Cardiac septum (tissue), 1 donor: ENCODE data around the gene TBX15. TPM values are rescaled to one million over a fixed set of nuclear protein-coding genes. Genes with fewer than 3 reads are reported as not detected.

ENCODE experiments used
- DNase-seq: peaks from one replicate; pipeline ENCODE4 v3.0.0-alpha.2; 2020; ENCODE audit warnings: low spot score
- intact Hi-C: fragments of 100-400 bp; cut with DNase I; formaldehyde crosslinking; loops from one replicate; pipeline ENCODE4 v1.14.0; 2022
- total RNA-seq: library from RNA; stranded (reverse); fragmentation: NEBNext Ultra II Directional; extraction: Animal tissue kit (Norgen Biotek cat#: 25700); gene quantifications from one replicate; pipeline ENCODE4 v1.2.1, GENCODE V29; 2021
- donor health status: DM: no; HTN: no; CAD: no.

TBX15 gene
- total RNA-seq, 1 donor from 2014 or later = 1.1 TPM

GRCh38 chr1:119003413-119004128, 15.4 kb upstream of the TBX15 start:
- no peak for DNase-seq
- intact Hi-C loops = loop anchor here (10.0 kb wide), 1 partner anchor 779 kb away; no protein-coding TSS in a partner anchor

DNA sequence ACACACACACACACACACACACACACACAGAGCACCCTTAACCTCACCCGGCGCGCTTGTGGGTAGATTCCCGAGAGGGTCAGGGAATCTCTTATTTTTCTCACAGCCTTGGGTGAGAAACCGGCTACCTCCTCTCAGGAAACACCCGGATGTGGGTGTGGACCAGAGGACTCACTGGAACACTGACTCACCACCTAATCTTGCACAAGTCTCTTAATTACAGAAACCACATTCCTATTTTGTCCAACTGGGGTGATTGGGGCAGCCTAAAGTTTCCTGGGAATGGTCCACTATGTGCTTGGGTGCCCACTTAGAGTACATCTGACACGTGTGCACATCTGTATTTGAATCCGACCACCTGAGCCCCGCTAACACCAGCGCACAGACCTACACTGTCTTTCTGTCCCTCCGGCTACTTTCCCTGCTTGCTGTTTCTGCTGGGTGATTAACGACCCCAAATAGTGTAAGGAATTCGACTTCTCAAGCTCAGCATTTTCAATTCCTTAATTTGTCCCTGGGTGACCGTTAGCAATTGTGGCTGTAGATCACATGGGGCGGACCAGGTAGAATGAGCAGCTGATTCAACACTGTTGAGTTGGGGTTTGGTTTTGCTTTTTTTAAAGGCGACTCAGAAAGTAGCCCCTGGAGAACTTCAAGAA, 14.0 kb upstream of the TBX15 start:
- intact Hi-C loops = loop anchor here (10.0 kb wide), 1 partner anchor 777 kb away; no protein-coding TSS in a partner anchor
- DNase-seq = no peak

DNA sequence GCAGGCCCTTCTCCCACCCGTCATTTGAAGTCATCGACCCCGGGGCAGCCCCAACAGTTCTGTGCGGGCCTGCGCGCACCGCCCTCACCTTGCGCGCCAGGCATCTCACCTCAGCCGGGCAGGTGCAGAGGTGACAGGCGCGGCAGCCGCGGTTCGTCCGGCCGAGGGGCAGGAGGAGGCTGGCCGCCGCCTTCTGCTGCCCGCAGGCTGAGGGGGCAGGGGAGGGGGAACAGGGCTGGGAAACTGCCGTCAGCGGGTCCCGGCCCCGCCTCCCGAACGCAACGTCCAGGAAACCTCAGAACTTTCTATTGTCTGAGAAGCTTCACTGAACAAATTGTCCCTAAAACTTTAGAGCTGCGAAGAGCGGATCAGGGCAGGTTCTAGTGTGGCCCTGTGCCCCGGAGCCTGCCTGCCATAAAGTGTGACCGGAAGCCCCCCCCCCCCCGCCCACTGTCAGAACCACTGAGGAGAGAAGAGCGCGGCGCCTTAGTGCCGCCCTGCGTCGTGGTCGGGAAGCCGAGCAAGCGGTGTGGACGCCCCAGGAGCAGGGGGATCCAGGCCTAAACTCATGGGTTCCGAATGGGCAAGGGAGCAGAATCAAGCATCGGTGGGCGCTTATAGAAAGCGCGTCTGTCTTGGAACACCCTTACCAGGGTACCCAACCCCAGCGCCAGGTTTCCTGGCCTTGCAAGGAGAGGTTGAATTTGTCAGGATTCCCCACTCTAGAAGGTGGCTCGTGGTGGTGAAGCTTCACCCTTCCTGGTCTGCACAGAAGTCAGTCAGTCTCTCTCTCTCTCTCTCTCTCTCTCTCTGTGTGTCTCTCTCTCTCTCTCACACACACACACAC, 13.3 kb upstream of the TBX15 start:
- intact Hi-C loops = loop anchor here (10.0 kb wide), 1 partner anchor 777 kb away; no protein-coding TSS in a partner anchor
- no peak for DNase-seq

DNA sequence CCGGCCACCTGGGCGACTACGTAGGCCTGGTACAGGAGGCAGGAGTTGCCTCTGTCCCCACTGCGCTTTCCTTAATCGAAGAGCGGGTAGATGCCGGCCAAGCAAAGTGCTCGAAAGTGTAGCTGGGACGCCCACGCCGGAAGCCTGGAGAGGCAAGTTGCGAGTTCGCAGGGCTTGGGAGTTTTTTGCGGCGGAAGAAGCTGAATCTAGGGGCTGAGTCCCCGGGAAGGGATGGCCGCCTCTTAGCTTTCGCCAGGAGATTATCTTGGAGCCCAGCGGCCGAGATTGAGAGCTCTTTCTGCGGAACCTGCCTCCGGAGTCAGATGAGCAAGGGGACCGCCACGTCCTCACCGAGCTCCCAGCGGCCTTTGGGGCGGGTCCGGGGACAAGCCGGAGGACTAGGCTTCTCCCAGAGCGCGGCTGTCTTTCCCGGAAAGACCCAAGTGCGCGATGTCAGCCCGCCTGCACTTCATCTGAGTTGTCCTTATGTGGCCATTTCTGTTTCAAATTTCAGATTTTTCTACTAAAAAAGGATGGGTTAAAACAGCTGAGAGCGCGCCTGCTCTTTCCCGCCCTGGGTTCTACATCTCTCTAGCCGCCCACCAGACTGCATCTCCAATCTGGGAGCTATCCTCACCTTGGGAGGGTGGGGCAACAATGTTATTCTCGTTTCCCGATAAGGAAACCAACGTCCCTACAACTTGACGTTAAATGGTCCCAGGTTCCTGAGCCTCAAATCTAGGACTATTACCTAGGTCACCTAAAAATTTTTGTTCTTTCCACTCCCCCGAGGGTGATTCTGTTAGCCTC, 12.4 kb upstream of the TBX15 start:
- intact Hi-C loops = loop anchor here (10.0 kb wide), 1 partner anchor 776 kb away; no protein-coding TSS in a partner anchor
- no peak for DNase-seq

GRCh38 chr1:118999348-119000071, 11.4 kb upstream of the TBX15 start:
- intact Hi-C loops = loop anchor here (10.0 kb wide), 1 partner anchor 775 kb away; no protein-coding TSS in a partner anchor

DNA sequence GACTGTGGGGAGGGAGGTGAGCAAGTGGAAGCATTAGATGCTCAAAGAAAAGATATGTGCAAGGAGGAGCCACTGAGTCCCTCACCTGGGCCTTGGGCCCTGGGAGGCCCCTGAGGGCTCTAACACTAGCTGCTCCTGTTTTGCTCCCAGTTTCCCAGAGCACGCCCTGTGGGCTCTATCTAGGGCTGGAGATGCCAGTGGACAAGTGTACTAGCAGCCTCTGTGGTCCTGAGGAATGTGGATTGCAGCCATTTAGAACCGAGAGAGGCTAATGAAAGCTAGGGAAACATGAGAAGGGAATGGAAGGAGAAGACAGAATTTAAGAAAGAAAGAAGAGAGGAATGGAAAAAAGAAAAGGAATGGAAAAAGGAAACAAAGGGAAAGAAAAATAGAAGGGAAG, 10.0 kb upstream of the TBX15 start:
- DNase-seq = no peak
- intact Hi-C loops = no loop called here

More at GRCh38 chr1:118999348-119000071, 11.4 kb upstream of the TBX15 start:
- DNase-seq = no peak

- DNase-seq = no peak
- intact Hi-C loops = no loop called here
These were observed 9.1 kb upstream of the TBX15 start for GRCh38 chr1:118997225-118997624.

- DNase-seq = no peak
- intact Hi-C loops = no loop called here
These were observed 7.3 kb upstream of the TBX15 start for GRCh38 chr1:118995312-118996016.

DNA sequence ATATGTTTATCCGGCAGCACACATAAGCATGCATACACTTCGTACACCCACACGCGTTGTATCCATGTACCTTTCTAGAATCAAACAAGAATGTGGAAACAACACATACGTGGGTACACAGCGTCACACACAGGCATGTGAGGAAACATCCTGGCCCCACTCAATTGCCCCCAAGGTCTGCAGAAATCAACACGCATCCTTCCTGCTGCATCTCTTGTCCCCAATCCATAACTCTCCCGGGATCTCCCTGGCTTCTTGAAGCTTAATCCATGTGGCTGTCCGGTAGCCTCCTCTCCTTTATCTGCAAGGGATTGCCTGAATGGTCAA, 5.5 kb upstream of the TBX15 start:
- no peak for DNase-seq
- intact Hi-C loops = no loop called here

- no peak for DNase-seq
- intact Hi-C loops = no loop called here
These were observed 4.9 kb upstream of the TBX15 start for GRCh38 chr1:118992868-118993699.

DNA sequence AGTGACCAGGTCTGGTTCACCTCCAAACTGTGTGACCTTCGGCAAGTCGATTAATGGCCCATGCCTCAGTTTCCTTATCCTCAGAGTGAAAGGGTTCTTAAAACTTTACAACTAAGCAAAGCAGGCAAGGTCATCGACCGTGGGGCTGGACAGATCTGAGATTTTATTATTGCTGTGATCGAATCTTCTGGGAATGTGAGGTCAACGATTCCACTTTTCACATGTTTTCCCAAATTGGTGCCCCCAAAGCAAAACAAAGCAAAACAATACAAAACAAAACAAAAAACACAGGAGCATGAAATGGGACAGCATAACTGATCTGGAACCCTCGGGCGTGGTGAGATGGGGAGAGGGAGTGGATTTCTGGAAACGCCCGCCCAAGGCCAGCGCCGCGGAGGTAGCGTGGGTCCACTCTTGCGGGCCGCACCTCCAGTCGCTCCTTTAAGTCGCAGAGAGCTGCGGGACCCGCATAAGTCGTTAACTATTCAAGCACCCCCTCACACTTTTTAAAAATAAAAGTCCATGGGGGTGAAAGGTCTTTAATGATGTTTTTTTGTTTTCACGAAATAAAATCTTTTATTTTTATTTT, 4.2 kb upstream of the TBX15 start:
- DNase-seq = no peak
- intact Hi-C loops = no loop called here

DNA sequence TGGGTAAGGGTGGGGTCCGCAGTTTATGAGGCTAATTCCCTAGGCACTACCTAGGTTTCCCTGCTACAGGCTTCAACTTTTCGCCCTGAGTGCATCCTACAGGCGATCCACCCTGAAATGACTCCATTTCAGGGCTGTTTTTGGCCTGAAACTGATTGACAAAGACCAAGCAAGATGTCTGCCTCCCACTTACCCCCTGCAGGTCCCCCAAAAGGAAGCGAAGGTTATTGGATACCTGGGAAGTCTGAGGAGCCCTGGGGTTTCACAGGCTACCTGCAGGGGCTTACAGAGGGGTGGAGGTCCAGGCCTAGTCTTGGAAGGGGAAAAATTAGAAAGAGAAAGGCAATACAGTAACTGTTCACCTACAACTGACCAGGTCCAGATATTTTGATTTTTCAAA, 3.3 kb upstream of the TBX15 start:
- intact Hi-C loops = no loop called here
- DNase-seq = no peak

DNA sequence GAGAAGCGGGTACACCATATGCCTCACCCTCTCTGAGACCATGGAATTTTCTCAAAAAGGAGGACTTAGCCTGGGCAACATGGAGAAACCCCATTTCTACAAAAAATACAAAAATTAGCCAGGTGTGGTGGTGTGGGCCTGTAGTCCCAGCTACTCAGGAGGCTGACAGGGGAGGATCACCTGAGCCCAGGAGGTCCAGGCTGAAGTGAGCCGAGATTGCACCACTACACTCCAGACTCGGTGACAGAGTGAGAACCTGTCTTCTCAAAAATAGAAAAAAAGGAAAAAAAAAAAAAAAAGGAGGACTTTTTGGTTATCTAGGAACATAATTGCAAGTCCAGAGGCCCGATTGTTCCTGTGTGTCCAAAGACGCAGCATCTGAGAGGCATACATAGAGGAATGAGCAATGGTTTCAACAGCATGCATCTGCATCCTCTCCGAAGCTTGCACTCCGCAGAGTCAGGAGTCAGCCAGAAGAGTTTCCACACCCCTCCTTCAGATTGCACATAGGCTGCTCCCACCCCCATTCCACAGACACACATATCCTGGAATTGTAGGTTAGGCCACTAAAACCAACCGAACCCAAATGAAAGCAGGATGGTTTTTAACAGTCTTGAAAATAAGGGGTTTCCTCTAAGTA, 2.5 kb upstream of the TBX15 start:
- DNase-seq = no peak
- intact Hi-C loops = no loop called here

- DNase-seq = no peak
- intact Hi-C loops = no loop called here
These were observed 1.8 kb upstream of the TBX15 start for GRCh38 chr1:118989878-118990378.

DNA sequence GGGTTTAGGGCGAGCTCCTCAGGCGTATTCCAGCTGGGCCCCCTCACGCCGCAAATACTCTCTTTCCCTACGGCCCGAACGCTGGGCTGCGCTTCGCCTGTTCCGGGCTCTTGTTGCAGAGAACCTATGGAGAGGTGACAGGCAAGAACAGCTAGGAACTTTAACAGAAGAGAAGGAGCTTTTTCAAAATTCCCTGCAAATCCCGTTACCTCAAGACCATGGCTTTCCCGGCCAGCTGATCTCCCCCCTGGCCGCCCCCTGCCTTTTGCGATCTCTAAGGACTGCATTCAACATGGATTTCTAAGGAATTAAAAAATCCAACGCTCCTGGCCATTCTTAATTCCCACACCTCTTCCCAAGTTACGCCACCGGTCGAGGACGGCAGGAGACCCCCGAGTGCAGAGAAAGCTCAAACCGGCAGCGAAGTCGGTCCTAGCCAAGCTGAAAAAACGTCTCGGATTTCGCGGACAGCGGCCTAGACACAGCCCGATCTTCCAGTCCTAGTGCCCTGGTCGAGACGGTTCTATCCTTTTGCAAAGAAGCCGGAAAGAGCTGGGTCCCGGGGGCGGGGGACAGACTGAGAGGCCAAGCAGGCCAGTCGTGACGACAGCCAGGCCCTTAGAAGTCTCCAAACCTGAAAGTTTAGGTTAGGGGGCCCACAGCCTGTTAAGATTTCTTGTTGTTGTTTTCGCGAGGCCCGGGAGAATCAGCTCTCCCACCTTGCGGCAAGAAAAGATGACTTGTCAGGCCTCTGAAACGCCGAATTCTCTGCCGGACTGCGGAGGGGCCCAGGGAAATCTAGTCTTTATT, 1.1 kb upstream of the TBX15 start:
- no peak for DNase-seq
- intact Hi-C loops = no loop called here
